DOHH2 (cell line): ENCODE results near the gene ITGBL1.

ENCODE experiments used
- H3F3A ChIP-seq: fragments of 200-600 bp; sonication (generic), shearing (Covaris generic); 2 replicates; pipeline ENCODE4 v1.6.0; 2016; ENCODE audit warnings: antibody characterized with exemption, mild to moderate bottlenecking; ENCODE audit not compliant: control insufficient read depth, insufficient read depth
- H3K27ac ChIP-seq: fragments of 200-600 bp; sonication (generic); 2 replicates; pipeline ENCODE4 v1.5.1; 2014; ENCODE audit warnings: low read depth, mild to moderate bottlenecking, low read length, moderate library complexity
- H3K27me3 ChIP-seq: fragments of 200-600 bp; sonication (generic); 2 replicates; pipeline ENCODE4 v1.6.1; 2014; ENCODE audit warnings: mild to moderate bottlenecking, low read length, mixed read lengths; ENCODE audit not compliant: control insufficient read depth
- H3K36me3 ChIP-seq: fragments of 200-600 bp; sonication (generic); 2 replicates; pipeline ENCODE4 v1.6.1; 2014; ENCODE audit warnings: mild to moderate bottlenecking, low read length, moderate library complexity, mixed read lengths; ENCODE audit not compliant: control insufficient read depth
- H3K4me1 ChIP-seq: fragments of 200-600 bp; sonication (generic); 2 replicates; pipeline ENCODE4 v1.6.1; 2014; ENCODE audit warnings: mild to moderate bottlenecking, low read length, mixed read lengths; ENCODE audit not compliant: control insufficient read depth
- H3K4me2 ChIP-seq: fragments of 200-600 bp; sonication (generic); 2 replicates; pipeline ENCODE4 v1.6.0; 2014; ENCODE audit warnings: mild to moderate bottlenecking, low read length, moderate library complexity
- H3K4me3 ChIP-seq: fragments of 200-600 bp; sonication (generic); 2 replicates; pipeline ENCODE4 v1.5.1; 2014; ENCODE audit warnings: mild to moderate bottlenecking, low read length, mixed read lengths
- H3K79me2 ChIP-seq: fragments of 200-600 bp; sonication (generic); 2 replicates; pipeline ENCODE4 v1.6.1; 2014; ENCODE audit warnings: mild to moderate bottlenecking, low read length, mixed read lengths; ENCODE audit not compliant: control insufficient read depth
- H3K9me2 ChIP-seq: fragments of 200-600 bp; sonication (generic); replicated peaks from 2 replicates; pipeline ENCODE4 v1.6.1; 2014; ENCODE audit warnings: mild to moderate bottlenecking, low read length, mixed read lengths; ENCODE audit not compliant: control insufficient read depth
- H3K9me3 ChIP-seq: fragments of 200-600 bp; sonication (generic); 2 replicates; pipeline ENCODE4 v1.6.1; 2014; ENCODE audit warnings: antibody characterized with exemption, low read length, mixed read lengths; ENCODE audit not compliant: control insufficient read depth, insufficient read depth
- H4K20me1 ChIP-seq: fragments of 200-600 bp; sonication (generic); 2 replicates; pipeline ENCODE4 v1.6.0; 2014; ENCODE audit warnings: low read depth, mild to moderate bottlenecking, antibody characterized with exemption, low read length, moderate library complexity; ENCODE audit not compliant: control insufficient read depth, insufficient read depth
- EZH2phosphoT487 ChIP-seq: fragments of 200-600 bp; sonication (generic); IDR thresholded peaks from 2 replicates; pipeline ENCODE4 v1.6.1; 2017; ENCODE audit warnings: borderline replicate concordance, mild to moderate bottlenecking, antibody characterized with exemption, low read length, moderate library complexity, mixed read lengths
- TF ChIP-seq, protein P1 (sequence below): fragments of 200-600 bp; sonication (generic); IDR thresholded peaks from one replicate; pipeline ENCODE4 v1.5.1; 2014; ENCODE audit warnings: antibody characterized with exemption, mild to moderate bottlenecking, low read depth, low read length; ENCODE audit not compliant: poor library complexity, severe bottlenecking

Gene ITGBL1

DNA sequence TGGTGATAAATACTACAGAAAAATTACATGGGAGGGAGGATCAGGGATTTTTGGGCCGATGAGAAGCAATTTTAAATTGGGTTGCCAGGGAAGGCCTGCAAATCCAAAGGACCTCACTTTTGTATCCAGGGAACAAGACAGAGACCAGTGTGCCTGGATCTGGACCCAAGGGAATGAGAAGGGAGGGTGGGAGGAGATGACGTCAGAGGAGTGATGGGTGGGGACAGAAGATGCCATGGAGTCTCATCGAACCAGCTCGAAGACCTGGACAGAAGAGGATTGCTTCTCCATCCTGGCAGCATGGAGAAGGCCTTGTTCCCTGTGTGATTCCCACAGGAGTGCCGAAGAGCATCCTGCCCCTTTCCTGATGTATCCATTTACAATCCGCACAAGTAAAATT, 68.9 kb downstream of the ITGBL1 start:
- no peak for TF ChIP-seq EZH2phosphoT487
- TF ChIP-seq, protein P1, sequence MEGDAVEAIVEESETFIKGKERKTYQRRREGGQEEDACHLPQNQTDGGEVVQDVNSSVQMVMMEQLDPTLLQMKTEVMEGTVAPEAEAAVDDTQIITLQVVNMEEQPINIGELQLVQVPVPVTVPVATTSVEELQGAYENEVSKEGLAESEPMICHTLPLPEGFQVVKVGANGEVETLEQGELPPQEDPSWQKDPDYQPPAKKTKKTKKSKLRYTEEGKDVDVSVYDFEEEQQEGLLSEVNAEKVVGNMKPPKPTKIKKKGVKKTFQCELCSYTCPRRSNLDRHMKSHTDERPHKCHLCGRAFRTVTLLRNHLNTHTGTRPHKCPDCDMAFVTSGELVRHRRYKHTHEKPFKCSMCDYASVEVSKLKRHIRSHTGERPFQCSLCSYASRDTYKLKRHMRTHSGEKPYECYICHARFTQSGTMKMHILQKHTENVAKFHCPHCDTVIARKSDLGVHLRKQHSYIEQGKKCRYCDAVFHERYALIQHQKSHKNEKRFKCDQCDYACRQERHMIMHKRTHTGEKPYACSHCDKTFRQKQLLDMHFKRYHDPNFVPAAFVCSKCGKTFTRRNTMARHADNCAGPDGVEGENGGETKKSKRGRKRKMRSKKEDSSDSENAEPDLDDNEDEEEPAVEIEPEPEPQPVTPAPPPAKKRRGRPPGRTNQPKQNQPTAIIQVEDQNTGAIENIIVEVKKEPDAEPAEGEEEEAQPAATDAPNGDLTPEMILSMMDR: no peak
- Histone ChIP-seq H3K27ac (no peak overlapping the region), H3F3A (no peaks in the 10 kb centered on the region), H3K4me2 (no peak overlapping the region), H3K4me3 (no peak overlapping the region), H3K79me2 (no peaks in the 10 kb centered on the region), H3K9me3 (no peaks in the 10 kb centered on the region), H3K9me2 (no peaks in the 10 kb centered on the region), H3K27me3 (no peaks in the 10 kb centered on the region), H4K20me1 (no peaks in the 10 kb centered on the region), H3K36me3 (no peaks in the 10 kb centered on the region), H3K4me1 (no peaks in the 10 kb centered on the region)

DNA sequence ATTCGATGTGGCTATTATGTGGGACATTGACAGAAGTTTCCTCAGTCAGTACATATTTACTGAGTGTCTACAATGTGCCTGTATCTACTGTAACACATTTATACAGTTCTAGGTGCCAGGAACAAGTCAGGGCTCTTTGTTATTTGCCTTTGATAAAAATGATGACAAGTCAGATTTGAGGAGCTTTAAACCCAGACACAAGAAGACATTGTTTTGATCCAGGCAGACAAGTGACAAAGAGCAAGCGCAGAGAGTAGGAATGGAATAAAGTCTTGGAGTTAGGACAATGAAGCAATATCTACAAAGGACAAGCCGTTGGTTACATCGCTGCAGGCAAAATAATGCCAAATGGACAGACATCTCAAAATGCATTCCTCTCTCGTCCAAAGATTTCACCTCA, 70.1 kb downstream of the ITGBL1 start:
- TF ChIP-seq, protein P1: no peak
- no peak for TF ChIP-seq EZH2phosphoT487
- H3K4me1 ChIP-seq: no peaks in the 10 kb centered on the region
- H3K4me2 ChIP-seq: no peak overlapping the region
- no peak overlapping the region for H3K4me3 ChIP-seq
- no peak overlapping the region for H3K27ac ChIP-seq
- no peaks in the 10 kb centered on the region for H3K27me3 ChIP-seq
- H3K9me2 ChIP-seq: no peaks in the 10 kb centered on the region
- no peaks in the 10 kb centered on the region for H3K79me2 ChIP-seq
- H3F3A ChIP-seq: no peaks in the 10 kb centered on the region
- no peaks in the 10 kb centered on the region for H3K36me3 ChIP-seq
- H3K9me3 ChIP-seq: no peaks in the 10 kb centered on the region
- no peaks in the 10 kb centered on the region for H4K20me1 ChIP-seq

DNA sequence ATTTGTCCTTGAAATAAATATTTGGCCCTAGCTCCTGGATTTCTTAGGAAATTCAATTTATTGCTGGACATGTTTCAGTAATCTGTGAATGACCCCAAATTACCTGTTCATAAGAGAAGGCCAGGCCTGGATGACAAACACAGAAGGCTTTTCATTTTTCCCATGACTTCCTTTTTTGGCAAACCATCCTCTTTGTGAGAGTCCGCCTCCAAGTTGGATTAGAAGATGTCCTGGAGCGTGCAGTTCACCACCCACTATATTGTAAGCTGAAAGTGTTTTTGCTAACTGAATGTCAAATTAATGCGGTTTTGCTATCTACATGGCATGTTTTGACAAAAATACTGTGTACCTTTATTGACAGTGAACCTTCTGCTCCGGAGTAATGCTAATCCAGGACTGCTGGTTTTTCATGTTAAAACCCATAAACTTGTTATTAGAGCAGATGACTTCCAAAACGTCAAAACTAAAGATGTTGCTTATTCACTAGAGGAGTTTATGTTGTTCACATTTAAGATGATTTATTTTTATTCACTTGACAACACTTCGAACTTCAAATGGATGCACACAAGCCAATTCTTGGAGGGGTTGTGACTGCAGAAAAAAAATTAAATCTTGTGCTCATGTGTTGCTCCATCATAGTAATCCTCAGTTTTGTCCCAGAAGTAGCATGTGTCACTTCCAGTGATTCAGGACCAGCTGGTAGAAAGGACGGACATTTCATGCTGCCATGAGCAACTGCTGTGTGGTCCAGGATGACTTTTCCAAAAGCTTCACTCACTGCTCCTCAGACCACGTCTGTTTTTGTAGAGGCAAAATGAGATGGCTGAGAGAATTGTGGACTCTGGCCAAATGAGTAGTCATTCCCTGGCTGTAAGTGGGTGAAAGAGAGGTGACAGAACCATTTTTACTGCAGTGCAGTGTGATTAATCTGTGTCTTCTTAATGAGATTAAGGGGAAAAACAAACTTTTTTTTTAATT, 71.0 kb downstream of the ITGBL1 start:
- H3K9me3 ChIP-seq: no peaks in the 10 kb centered on the region
- no peak overlapping the region for H3K4me2 ChIP-seq
- H3F3A ChIP-seq: no peaks in the 10 kb centered on the region
- H3K79me2 ChIP-seq: no peaks in the 10 kb centered on the region
- H3K36me3 ChIP-seq: no peaks in the 10 kb centered on the region
- no peaks in the 10 kb centered on the region for H4K20me1 ChIP-seq
- H3K4me1 ChIP-seq: no peaks in the 10 kb centered on the region
- no peak overlapping the region for H3K4me3 ChIP-seq
- no peaks in the 10 kb centered on the region for H3K27me3 ChIP-seq
- no peak for TF ChIP-seq EZH2phosphoT487
- TF ChIP-seq, protein P1: no peak
- no peaks in the 10 kb centered on the region for H3K9me2 ChIP-seq
- H3K27ac ChIP-seq: no peak overlapping the region
